ENCODE measurements around the gene NAE1.

- TF ChIP-seq, protein P1, sequence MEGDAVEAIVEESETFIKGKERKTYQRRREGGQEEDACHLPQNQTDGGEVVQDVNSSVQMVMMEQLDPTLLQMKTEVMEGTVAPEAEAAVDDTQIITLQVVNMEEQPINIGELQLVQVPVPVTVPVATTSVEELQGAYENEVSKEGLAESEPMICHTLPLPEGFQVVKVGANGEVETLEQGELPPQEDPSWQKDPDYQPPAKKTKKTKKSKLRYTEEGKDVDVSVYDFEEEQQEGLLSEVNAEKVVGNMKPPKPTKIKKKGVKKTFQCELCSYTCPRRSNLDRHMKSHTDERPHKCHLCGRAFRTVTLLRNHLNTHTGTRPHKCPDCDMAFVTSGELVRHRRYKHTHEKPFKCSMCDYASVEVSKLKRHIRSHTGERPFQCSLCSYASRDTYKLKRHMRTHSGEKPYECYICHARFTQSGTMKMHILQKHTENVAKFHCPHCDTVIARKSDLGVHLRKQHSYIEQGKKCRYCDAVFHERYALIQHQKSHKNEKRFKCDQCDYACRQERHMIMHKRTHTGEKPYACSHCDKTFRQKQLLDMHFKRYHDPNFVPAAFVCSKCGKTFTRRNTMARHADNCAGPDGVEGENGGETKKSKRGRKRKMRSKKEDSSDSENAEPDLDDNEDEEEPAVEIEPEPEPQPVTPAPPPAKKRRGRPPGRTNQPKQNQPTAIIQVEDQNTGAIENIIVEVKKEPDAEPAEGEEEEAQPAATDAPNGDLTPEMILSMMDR (conservative IDR thresholded peaks at IDR 0.05; ENCODE audit: low read length) = no peak
- no peak for TF ChIP-seq EZH2phosphoT487 (IDR thresholded peaks at IDR 0.05; ENCODE audit: borderline replicate concordance)
Measured at GRCh38 chr16:66849021-66849420, 18.2 kb upstream of the NAE1 start.
